Esophagus squamous epithelium (tissue), 4 donors: ENCODE measurements around the gene CYSTM1.

Experiments used
- CTCF ChIP-seq, 6 experiments: fragments of 450-650 bp in 4 of 6; fragments of 200-600 bp in 2 of 6; sonication (generic) in 2 of 6; IDR thresholded peaks; one replicate each; pipeline ENCODE4 v1.5.1; 2016 to 2019; ENCODE audit warnings: antibody characterized with exemption in 6 of 6, mild to moderate bottlenecking in 4 of 6, moderate library complexity in 4 of 6
- POLR2A ChIP-seq, 4 donors: fragments of 450-650 bp; IDR thresholded peaks; one replicate each; pipeline ENCODE4 v1.6.1; 2017; ENCODE audit warnings: antibody characterized with exemption in 4 of 4, mild to moderate bottlenecking in 4 of 4, moderate library complexity in 3 of 4

DNA sequence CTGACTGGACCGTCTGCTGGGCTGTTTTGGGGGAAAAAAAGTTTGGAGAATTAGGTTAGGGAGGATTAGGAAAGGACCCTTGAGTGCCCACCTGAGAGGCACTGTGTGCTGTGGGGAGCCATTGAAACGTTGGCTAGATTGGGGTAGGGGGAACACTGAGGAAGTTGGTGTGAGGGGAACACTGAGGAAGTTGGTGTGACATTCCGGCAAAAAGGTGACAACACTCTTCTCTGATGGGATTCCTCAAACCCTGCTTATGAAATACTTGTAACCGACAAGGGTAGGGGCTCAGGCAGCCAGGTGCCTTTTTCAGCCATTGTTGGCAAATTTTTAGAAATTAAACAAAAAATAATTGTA lies 1.0 kb downstream of the CYSTM1 start:
- TF ChIP-seq CTCF (IDR thresholded peaks at IDR 0.05) (no peak), POLR2A (IDR thresholded peaks at IDR 0.05) (no peak)
